SK-N-SH (cell line): ENCODE measurements around the gene SERPINE1. TPM values are rescaled to one million over a fixed set of nuclear protein-coding genes. Genes with fewer than 3 reads are reported as not detected.

Source experiments
- CTCF ChIA-PET: fragments of 300-600, 350-600 bp; formaldehyde crosslinking; extraction: SDS; loops from one replicate; lab custom pipeline; 2021; lab: Yijun Ruan, JAX
- POLR2A ChIA-PET: fragments of 350-600 bp; sonication (Branson Sonifier 250); formaldehyde crosslinking; extraction: SDS; loops from one replicate; lab custom pipeline; 2020; ENCODE audit warnings: antibody characterized with exemption, inconsistent platforms; lab: Yijun Ruan, JAX
- DNase-seq: peaks from one replicate; pipeline ENCODE4 v3.0.0; 2012
- H2AFZ ChIP-seq: fragments of 200-600 bp; sonication (generic); 2 replicates; pipeline ENCODE4 v1.8.1; 2016; ENCODE audit warnings: antibody characterized with exemption, mild to moderate bottlenecking, low read depth
- H3F3A ChIP-seq: fragments of 200-600 bp; sonication (generic); replicated peaks from 2 replicates; pipeline ENCODE3; 2016; ENCODE audit warnings: antibody characterized with exemption, mild to moderate bottlenecking; ENCODE audit not compliant: insufficient read depth
- H3K27ac ChIP-seq, 2 experiments: fragments of 200-500 bp in 1 of 2; fragments of 200-600 bp in 1 of 2; sonication (Bioruptor generic) in 1 of 2; sonication (generic), shearing (Covaris generic) in 1 of 2; 2 replicates each; pipeline versions ENCODE4 v1.5.1 to v1.6.1; 2014 to 2016; ENCODE audit warnings: low read depth in 2 of 2, inconsistent platforms in 1 of 2, low read length in 1 of 2, mild to moderate bottlenecking in 1 of 2, mixed read lengths in 1 of 2
- H3K27me3 ChIP-seq: fragments of 200-600 bp; sonication (generic), shearing (Covaris generic); 2 replicates; pipeline ENCODE4 v1.6.1; 2016; ENCODE audit warnings: mixed run types; ENCODE audit not compliant: insufficient read depth
- H3K36me3 ChIP-seq, 2 experiments: fragments of 200-500 bp in 1 of 2; fragments of 200-600 bp in 1 of 2; sonication (Bioruptor generic) in 1 of 2; sonication (generic) in 1 of 2; replicated peaks in 1 of 2; 2 replicates each; pipeline versions ENCODE3 to v1.5.1; 2014 to 2016; ENCODE audit warnings: low read length in 1 of 2, mild to moderate bottlenecking in 1 of 2; ENCODE audit not compliant: insufficient read depth in 2 of 2, control insufficient read depth in 1 of 2
- H3K4me1 ChIP-seq, 2 experiments: fragments of 200-500 bp in 1 of 2; fragments of 200-600 bp in 1 of 2; sonication (Bioruptor generic) in 1 of 2; sonication (generic), shearing (Covaris generic) in 1 of 2; 2 replicates each; pipeline versions ENCODE4 v1.5.1 to v1.6.1; 2014 to 2016; ENCODE audit warnings: low read depth in 1 of 2, low read length in 1 of 2, mixed run types in 1 of 2; ENCODE audit not compliant: insufficient read depth in 2 of 2, control insufficient read depth in 1 of 2
- H3K4me2 ChIP-seq: fragments of 200-600 bp; sonication (generic), shearing (Covaris generic); 2 replicates; pipeline ENCODE4 v1.6.1; 2017; ENCODE audit warnings: mixed run types
- H3K4me3 ChIP-seq, 2 experiments: fragments of 200-500 bp in 1 of 2; fragments of 200-600 bp in 1 of 2; sonication (Bioruptor generic) in 1 of 2; sonication (generic), shearing (Covaris generic) in 1 of 2; 2 replicates each; pipeline versions ENCODE4 v1.5.1 to v1.8.1; 2014 to 2016; ENCODE audit warnings: low read depth in 2 of 2, inconsistent platforms in 1 of 2, low read length in 1 of 2, mild to moderate bottlenecking in 1 of 2, mixed read lengths in 1 of 2, moderate library complexity in 1 of 2
- H3K79me2 ChIP-seq: fragments of 200-600 bp; sonication (generic); 2 replicates; pipeline ENCODE4 v1.8.1; 2017; ENCODE audit warnings: mild to moderate bottlenecking; ENCODE audit not compliant: insufficient read depth
- H3K9ac ChIP-seq: fragments of 200-600 bp; sonication (generic); 2 replicates; pipeline ENCODE4 v1.6.1; 2017; ENCODE audit warnings: mixed run types
- H3K9me2 ChIP-seq: fragments of 200-600 bp; sonication (generic); 2 replicates; pipeline ENCODE4 v1.6.1; 2017; ENCODE audit warnings: mixed run types
- H3K9me3 ChIP-seq: fragments of 200-600 bp; sonication (generic); 2 replicates; pipeline ENCODE4 v1.6.1; 2017; ENCODE audit warnings: mixed run types, mild to moderate bottlenecking, moderate library complexity
- H4K20me1 ChIP-seq: fragments of 200-600 bp; sonication (generic); 2 replicates; pipeline ENCODE4 v1.6.1; 2017; ENCODE audit warnings: mild to moderate bottlenecking, mixed run types; ENCODE audit not compliant: insufficient read depth
- CHD2 ChIP-seq: fragments of 150-350 bp; IDR thresholded peaks from 2 replicates; pipeline ENCODE4 v1.6.1; 2018; ENCODE audit warnings: low read length; ENCODE audit not compliant: partially characterized antibody
- FOSL2 ChIP-seq: IDR thresholded peaks from 2 replicates; pipeline ENCODE4 v1.4.0; 2012; ENCODE audit warnings: low read depth, mild to moderate bottlenecking, moderate library complexity, borderline replicate concordance
- JUND ChIP-seq: IDR thresholded peaks from 2 replicates; pipeline ENCODE4 v1.4.0; 2012
- MEF2A ChIP-seq: IDR thresholded peaks from 2 replicates; pipeline ENCODE4 v1.4.0; 2012; ENCODE audit warnings: low read depth, borderline replicate concordance
- MXI1 ChIP-seq: IDR thresholded peaks from 2 replicates; pipeline ENCODE4 v1.6.1; 2012; ENCODE audit warnings: mild to moderate bottlenecking, low read depth, low read length, improper control_type of control experiment
- NFIC ChIP-seq: IDR thresholded peaks from 2 replicates; pipeline ENCODE4 v1.4.0; 2012; ENCODE audit warnings: borderline replicate concordance
- RCOR1 ChIP-seq: fragments of 150-350 bp; IDR thresholded peaks from 2 replicates; pipeline ENCODE4 v1.6.1; 2017; ENCODE audit warnings: antibody characterized with exemption, low read length
- SIN3A ChIP-seq: IDR thresholded peaks from 2 replicates; pipeline ENCODE4 v1.6.1; 2012; ENCODE audit warnings: low read depth, mild to moderate bottlenecking, low read length, moderate library complexity, borderline replicate concordance
- TAF1 ChIP-seq: IDR thresholded peaks from 2 replicates; pipeline ENCODE4 v1.6.1; 2012; ENCODE audit warnings: low read depth, mild to moderate bottlenecking, low read length, moderate library complexity, borderline replicate concordance
- TEAD4 ChIP-seq: IDR thresholded peaks from 2 replicates; pipeline ENCODE4 v1.4.0; 2012; ENCODE audit warnings: mild to moderate bottlenecking, borderline replicate concordance; ENCODE audit not compliant: insufficient read depth
- YY1 ChIP-seq: IDR thresholded peaks from 2 replicates; pipeline ENCODE4 v1.4.0; 2012; ENCODE audit warnings: low read depth, mild to moderate bottlenecking
- WGBS: methylation state at CpG from one replicate; pipeline ENCODE4 v1.1.6; 2017; ENCODE audit warnings: low lambda C conversion rate; 5-methylcytosine and 5-hydroxymethylcytosine counted together
- polyA plus RNA-seq, 3 experiments: library from polyadenylated mRNA; depleted of rRNA; stranded (reverse); fragments of >200 nt; gene quantifications; 2 replicates each; pipeline ENCODE4 v1.2.3, GENCODE V29; 2012
- TF ChIP-seq, protein P1 (sequence below): IDR thresholded peaks from 2 replicates; pipeline ENCODE4 v1.4.0; 2012; ENCODE audit warnings: low read depth
- TF ChIP-seq, protein P2 (sequence below): IDR thresholded peaks from 2 replicates; pipeline ENCODE4 v1.6.1; 2012; ENCODE audit warnings: mild to moderate bottlenecking, low read depth, low read length, moderate library complexity
- TF ChIP-seq, protein P3 (sequence below): IDR thresholded peaks from 2 replicates; pipeline ENCODE4 v1.4.0; 2012; ENCODE audit warnings: low read depth, borderline replicate concordance
- TF ChIP-seq, protein P4 (sequence below): IDR thresholded peaks from 2 replicates; pipeline ENCODE4 v1.4.0; 2012; ENCODE audit warnings: low read depth, borderline replicate concordance

The SERPINE1 gene
- polyA plus RNA-seq, 1 of the 3 experiments (the other 2 are of a cell fraction): 4,174 TPM

DNA sequence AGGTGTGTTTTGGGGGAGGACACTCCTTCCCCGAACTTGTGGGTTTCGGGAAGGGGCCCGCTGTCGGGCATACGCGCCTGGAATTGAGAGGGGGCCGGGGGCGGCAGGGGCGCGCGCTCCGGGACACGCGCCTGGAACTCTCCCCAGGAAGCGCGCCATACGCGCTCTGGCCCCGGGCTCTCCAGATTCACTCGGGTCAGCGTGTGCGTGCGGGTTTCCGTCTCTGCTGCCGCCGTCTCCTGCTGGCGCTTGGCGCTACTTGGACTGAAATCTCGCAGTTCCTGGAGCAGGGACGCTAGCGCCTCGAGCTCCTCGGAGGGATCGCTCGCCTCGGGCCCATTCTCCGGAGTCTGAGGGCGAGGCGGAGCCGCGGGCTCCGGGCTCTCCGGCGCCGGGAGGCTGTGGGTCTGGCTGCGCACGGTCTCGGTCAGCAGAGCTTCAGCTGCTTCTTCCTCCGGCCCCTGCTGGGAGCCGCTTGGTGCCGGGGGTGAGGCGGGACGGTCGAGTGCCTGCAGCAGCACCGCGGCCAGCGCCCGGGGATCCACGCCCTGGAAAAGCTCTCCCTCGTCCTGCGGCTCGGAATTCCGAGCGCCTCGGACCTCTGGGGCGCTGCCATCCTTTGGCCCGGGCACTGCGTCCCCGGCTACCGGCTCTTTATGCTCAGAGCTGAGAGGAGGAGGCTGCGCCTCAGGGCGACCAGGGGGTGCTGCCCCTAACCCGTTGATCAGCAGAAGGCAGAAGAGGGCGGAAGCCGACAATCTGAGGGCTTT lies 37.4 kb downstream of the SERPINE1 start:
- Histone ChIP-seq H3K36me3 (peaks cover 13 to 16% of the 10 kb centered on the region in 2 experiments), H3K9ac (no peak overlapping the region), H3K27me3 (no peaks in the 10 kb centered on the region), H2AFZ (no peak overlapping the region), H4K20me1 (peaks cover 24% of the 10 kb centered on the region), H3K4me1 (peaks cover 41 to 55% of the 10 kb centered on the region in 2 experiments), H3K9me2 (no peaks in the 10 kb centered on the region), H3K4me3 (peak overlapping the region; percentile 55 to 56), H3K4me2 (peak overlapping the region; percentile 98), H3K79me2 (no peaks in the 10 kb centered on the region), H3F3A (peaks cover 47% of the 10 kb centered on the region), H3K27ac (peak overlapping the region in 1 of 2 experiments; percentile 94; a peak in 2 of 4 replicates), H3K9me3 (no peaks in the 10 kb centered on the region)
- WGBS: 4% methylated on average over 46 of the region's 75 CpGs
- ChIA-PET CTCF (interaction anchor here (0.9 to 3.8 kb wide), 6 partner anchors 8 to 80 kb away, joined by 3 to 21 read pairs (median 6); partner anchors contain the start of genes AP1S1 and FIS1), POLR2A (interaction anchor here (0.7 to 3.0 kb wide), 10 partner anchors 8 to 508 kb away, joined by 3 to 43 read pairs (median 10); partner anchors contain the start of genes ACTL6B, AP1S1, NAT16 and PLOD3)
- DNase-seq: peak; percentile 53
- TF ChIP-seq, protein P1, sequence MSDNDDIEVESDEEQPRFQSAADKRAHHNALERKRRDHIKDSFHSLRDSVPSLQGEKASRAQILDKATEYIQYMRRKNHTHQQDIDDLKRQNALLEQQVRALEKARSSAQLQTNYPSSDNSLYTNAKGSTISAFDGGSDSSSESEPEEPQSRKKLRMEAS: peak; percentile 88
- TF ChIP-seq SIN3A (peak; percentile 50; the same call in 1 of the 2 replicates), MXI1 (no peak), MEF2A (no peak)
- TF ChIP-seq, protein P2, sequence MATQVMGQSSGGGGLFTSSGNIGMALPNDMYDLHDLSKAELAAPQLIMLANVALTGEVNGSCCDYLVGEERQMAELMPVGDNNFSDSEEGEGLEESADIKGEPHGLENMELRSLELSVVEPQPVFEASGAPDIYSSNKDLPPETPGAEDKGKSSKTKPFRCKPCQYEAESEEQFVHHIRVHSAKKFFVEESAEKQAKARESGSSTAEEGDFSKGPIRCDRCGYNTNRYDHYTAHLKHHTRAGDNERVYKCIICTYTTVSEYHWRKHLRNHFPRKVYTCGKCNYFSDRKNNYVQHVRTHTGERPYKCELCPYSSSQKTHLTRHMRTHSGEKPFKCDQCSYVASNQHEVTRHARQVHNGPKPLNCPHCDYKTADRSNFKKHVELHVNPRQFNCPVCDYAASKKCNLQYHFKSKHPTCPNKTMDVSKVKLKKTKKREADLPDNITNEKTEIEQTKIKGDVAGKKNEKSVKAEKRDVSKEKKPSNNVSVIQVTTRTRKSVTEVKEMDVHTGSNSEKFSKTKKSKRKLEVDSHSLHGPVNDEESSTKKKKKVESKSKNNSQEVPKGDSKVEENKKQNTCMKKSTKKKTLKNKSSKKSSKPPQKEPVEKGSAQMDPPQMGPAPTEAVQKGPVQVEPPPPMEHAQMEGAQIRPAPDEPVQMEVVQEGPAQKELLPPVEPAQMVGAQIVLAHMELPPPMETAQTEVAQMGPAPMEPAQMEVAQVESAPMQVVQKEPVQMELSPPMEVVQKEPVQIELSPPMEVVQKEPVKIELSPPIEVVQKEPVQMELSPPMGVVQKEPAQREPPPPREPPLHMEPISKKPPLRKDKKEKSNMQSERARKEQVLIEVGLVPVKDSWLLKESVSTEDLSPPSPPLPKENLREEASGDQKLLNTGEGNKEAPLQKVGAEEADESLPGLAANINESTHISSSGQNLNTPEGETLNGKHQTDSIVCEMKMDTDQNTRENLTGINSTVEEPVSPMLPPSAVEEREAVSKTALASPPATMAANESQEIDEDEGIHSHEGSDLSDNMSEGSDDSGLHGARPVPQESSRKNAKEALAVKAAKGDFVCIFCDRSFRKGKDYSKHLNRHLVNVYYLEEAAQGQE: peak; percentile 98

DNA sequence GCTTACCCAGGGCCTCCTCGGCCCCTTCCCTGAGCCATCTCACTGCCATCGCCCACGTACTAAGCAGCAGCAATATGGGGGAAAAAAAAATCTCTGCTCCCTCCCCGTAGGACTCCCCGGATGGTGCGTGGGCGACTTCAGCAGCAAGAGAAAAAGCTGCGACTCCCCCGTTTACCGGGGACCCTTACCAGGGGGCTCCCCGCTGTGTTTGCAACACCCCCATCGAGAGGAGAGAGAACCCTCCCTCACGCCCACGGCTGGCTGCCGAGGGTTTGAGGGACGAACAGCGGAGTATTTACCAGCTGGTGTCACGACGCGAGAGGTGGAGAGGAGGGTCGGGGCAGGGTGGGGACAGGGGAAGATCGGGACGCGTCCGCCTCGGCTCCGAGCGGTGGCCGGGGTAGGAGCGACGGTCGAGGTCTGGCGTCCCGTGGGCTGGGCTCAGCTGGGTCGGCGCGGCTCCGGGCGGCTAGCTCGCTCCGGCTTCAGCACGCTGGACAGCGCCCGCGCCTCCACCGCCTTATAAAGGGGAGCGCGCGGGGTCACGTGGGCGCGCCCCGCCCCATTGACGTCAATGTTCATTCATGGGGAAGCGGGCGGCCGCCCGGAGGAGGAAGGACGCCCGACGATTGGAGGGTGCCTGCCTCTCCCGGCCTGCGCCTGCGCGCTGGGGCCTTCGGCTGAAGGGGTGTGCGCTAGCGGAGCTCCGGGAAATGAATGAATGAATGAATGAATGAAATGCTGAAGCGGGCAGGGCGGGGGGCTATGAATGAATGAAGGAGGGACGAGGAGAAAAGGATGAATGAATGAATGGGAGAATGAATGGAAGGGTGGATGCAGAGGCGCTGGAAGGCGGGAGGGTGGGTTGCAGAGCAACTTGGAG lies 38.4 kb downstream of the SERPINE1 start, which contains the start of gene VGF:
TSS of gene VGF (minus strand) at position 495 of the 883 bp plus-strand sequence. CDS start 726 bp downstream, outside the sequence.
- DNase-seq: peak; percentile 97
- Histone ChIP-seq H3K36me3 (peaks cover 7 to 9% of the 10 kb centered on the region in 2 experiments), H3F3A (peaks cover 44% of the 10 kb centered on the region), H3K4me1 (peaks cover 36 to 66% of the 10 kb centered on the region in 2 experiments), H3K27ac (peak within 1 kb of the TSS in 1 of 2 experiments; percentile 94; a peak in 3 of 4 replicates), H3K9me3 (no peaks in the 10 kb centered on the region), H3K27me3 (no peaks in the 10 kb centered on the region), H3K79me2 (no peaks in the 10 kb centered on the region), H3K4me2 (peak within 1 kb of the TSS; percentile 98), H2AFZ (peak within 1 kb of the TSS; percentile 20; the same call in 1 of the 2 replicates), H3K9me2 (no peaks in the 10 kb centered on the region), H3K4me3 (peak within 1 kb of the TSS; percentile 56 to 61), H4K20me1 (peaks cover 19% of the 10 kb centered on the region), H3K9ac (no peak within 1 kb of the TSS)
- CTCF ChIA-PET: interaction anchor here (0.7 to 3.8 kb wide), 13 partner anchors 9 to 271 kb away, joined by 3 to 21 read pairs (median 5); partner anchors contain the start of genes FIS1 and NAT16
- POLR2A ChIA-PET: interaction anchor here (0.6 to 3.0 kb wide), 25 partner anchors 9 to 1230 kb away, joined by 3 to 43 read pairs (median 6); partner anchors contain the start of genes ACTL6B, AP1S1, FIS1 and NAT16
- 2% methylated on average over 71 of the region's 74 CpGs for WGBS
- peak; percentile 80 for TF ChIP-seq CHD2
- peak; percentile 77 for TF ChIP-seq TAF1
- TF ChIP-seq, protein P1: peak; percentile 86
- TF ChIP-seq RCOR1: peak; percentile 62; the same call in 1 of the 2 replicates
- TF ChIP-seq, protein P3, sequence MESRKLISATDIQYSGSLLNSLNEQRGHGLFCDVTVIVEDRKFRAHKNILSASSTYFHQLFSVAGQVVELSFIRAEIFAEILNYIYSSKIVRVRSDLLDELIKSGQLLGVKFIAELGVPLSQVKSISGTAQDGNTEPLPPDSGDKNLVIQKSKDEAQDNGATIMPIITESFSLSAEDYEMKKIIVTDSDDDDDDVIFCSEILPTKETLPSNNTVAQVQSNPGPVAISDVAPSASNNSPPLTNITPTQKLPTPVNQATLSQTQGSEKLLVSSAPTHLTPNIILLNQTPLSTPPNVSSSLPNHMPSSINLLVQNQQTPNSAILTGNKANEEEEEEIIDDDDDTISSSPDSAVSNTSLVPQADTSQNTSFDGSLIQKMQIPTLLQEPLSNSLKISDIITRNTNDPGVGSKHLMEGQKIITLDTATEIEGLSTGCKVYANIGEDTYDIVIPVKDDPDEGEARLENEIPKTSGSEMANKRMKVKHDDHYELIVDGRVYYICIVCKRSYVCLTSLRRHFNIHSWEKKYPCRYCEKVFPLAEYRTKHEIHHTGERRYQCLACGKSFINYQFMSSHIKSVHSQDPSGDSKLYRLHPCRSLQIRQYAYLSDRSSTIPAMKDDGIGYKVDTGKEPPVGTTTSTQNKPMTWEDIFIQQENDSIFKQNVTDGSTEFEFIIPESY: no peak
- TF ChIP-seq, protein P4, sequence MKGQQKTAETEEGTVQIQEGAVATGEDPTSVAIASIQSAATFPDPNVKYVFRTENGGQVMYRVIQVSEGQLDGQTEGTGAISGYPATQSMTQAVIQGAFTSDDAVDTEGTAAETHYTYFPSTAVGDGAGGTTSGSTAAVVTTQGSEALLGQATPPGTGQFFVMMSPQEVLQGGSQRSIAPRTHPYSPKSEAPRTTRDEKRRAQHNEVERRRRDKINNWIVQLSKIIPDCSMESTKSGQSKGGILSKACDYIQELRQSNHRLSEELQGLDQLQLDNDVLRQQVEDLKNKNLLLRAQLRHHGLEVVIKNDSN: peak; percentile 99
- TF ChIP-seq MXI1: peak; percentile 94
- peak; percentile 17; the same call in 1 of the 2 replicates for TF ChIP-seq YY1
- TF ChIP-seq TEAD4: peak; percentile 26; the same call in 1 of the 2 replicates
- TF ChIP-seq JUND: no peak
- TF ChIP-seq FOSL2: no peak
- TF ChIP-seq MEF2A: no peak
- no peak for TF ChIP-seq NFIC
